Fibroblast of skin of left quadriceps (primary cell): ENCODE results near the gene XXYLT1.
"Not testable (repeated sequence)": the region's sequence is repeated elsewhere in the genome, so short reads cannot be mapped to it uniquely, and the experiment has no call there.

Experiments used
- DNase-seq, 2 experiments: peaks; one replicate each; pipeline ENCODE4 v3.0.0-alpha.2; 2013; ENCODE audit warnings: low read depth in 2 of 2

XXYLT1 gene

GRCh38 chr3:195043607-195044339 is 227.2 kb downstream of the XXYLT1 start:
- DNase-seq, result no peak

GRCh38 chr3:195042743-195043606 is 228.0 kb downstream of the XXYLT1 start:
- DNase-seq, result no peak

- no peak for DNase-seq
Observed at GRCh38 chr3:195041871-195042742, 228.9 kb downstream of the XXYLT1 start.

- DNase-seq, result no peak
Observed at GRCh38 chr3:195040773-195041520, 230.0 kb downstream of the XXYLT1 start.

- no peak for DNase-seq
Observed at GRCh38 chr3:195040094-195040493, 230.9 kb downstream of the XXYLT1 start.

- DNase-seq, result no peak
Observed at GRCh38 chr3:195039180-195039843, 231.6 kb downstream of the XXYLT1 start.

- DNase-seq, result no peak
Observed at GRCh38 chr3:195038161-195038560, 232.8 kb downstream of the XXYLT1 start.

GRCh38 chr3:195037586-195037985 is 233.4 kb downstream of the XXYLT1 start:
- not testable (repeated sequence) for DNase-seq

- DNase-seq, result no peak
Observed at GRCh38 chr3:195036974-195037373, 234.0 kb downstream of the XXYLT1 start.

GRCh38 chr3:195036574-195036973 is 234.4 kb downstream of the XXYLT1 start:
- DNase-seq, result no peak

- no peak for DNase-seq
Observed at GRCh38 chr3:195036203-195036505, 234.8 kb downstream of the XXYLT1 start.

GRCh38 chr3:195035345-195036202 is 235.4 kb downstream of the XXYLT1 start:
- no peak for DNase-seq

GRCh38 chr3:195034541-195034940 is 236.4 kb downstream of the XXYLT1 start:
- DNase-seq, result no peak

GRCh38 chr3:195034101-195034500 is 236.9 kb downstream of the XXYLT1 start:
- no peak for DNase-seq

GRCh38 chr3:195033531-195034091 is 237.3 kb downstream of the XXYLT1 start:
- DNase-seq, result no peak

GRCh38 chr3:195032955-195033354 is 238.0 kb downstream of the XXYLT1 start:
- DNase-seq, result no peak

- no peak for DNase-seq
Observed at GRCh38 chr3:195032106-195032759, 238.7 kb downstream of the XXYLT1 start.

GRCh38 chr3:195031574-195032003 is 239.4 kb downstream of the XXYLT1 start:
- DNase-seq, result no peak

- no peak for DNase-seq
Observed at GRCh38 chr3:195030791-195031321, 240.1 kb downstream of the XXYLT1 start.
